Neural progenitor cell (in vitro differentiated cells): Measurements from ENCODE around the gene LRRC63.

Experiments
- EZH2 ChIP-seq: fragments of 200-600 bp; sonication (generic); IDR thresholded peaks from 2 replicates; pipeline ENCODE4 v1.6.1; 2017; ENCODE audit warnings: antibody characterized with exemption, mild to moderate bottlenecking, moderate library complexity
- EZH2phosphoT487 ChIP-seq: fragments of 200-600 bp; sonication (generic); IDR thresholded peaks from 2 replicates; pipeline ENCODE4 v1.6.1; 2017; ENCODE audit warnings: antibody characterized with exemption

DNA sequence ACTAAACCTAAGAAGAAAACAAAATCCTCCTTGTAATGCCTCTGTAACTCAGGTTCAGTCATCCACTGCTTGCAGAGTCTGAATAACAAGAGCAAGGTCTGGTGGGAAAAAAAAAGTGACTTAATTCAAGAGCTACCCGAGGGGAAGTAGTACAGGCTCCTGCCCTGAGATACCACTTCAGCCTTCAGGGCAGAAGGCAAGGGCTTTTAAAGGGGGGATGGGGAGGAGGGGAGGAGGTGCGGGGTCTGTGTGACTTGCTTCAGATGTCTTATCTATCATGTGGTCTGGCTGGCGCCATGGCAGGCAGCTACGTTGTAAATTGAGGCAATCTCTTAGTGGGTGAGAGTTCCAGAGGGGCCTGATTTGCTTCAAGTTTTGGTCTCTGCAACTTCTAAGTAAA is 66.7 kb downstream of the LRRC63 start:
- TF ChIP-seq EZH2phosphoT487: no peak
- no peak for TF ChIP-seq EZH2
